Esophagus muscularis mucosa (tissue), 4 donors: ENCODE data around the gene OR2T1. TPM values are rescaled to one million over a fixed set of nuclear protein-coding genes. Genes with fewer than 3 reads are reported as not detected.

Experiments used
- DNase-seq: peaks from one replicate; pipeline ENCODE4 v3.0.0-alpha.2; 2017; ENCODE audit errors: extremely low spot score
- H3K27ac ChIP-seq, 4 donors: fragments of 200-600 bp; sonication (generic); replicated peaks in 1 of 4; 1 replicate in 3 of 4; 2 replicates in 1 of 4; pipeline ENCODE4 v1.5.1; 2016 to 2019; ENCODE audit warnings: mild to moderate bottlenecking in 1 of 4
- H3K27me3 ChIP-seq, 4 donors: fragments of 200-600 bp; sonication (generic); one replicate each; pipeline versions ENCODE4 v1.5.1 to v1.6.0; 2016 to 2019
- H3K36me3 ChIP-seq, 4 donors: fragments of 200-600 bp; sonication (generic); one replicate each; pipeline ENCODE4 v1.5.1; 2016 to 2019
- H3K4me1 ChIP-seq, 4 donors: fragments of 200-600 bp; sonication (generic); one replicate each; pipeline ENCODE4 v1.5.1; 2016 to 2019
- H3K4me3 ChIP-seq, 4 donors: fragments of 200-600 bp; sonication (generic); 1 replicate in 2 of 4; 2 replicates in 2 of 4; pipeline ENCODE4 v1.5.1; 2016 to 2019; ENCODE audit warnings: mild to moderate bottlenecking in 4 of 4, moderate library complexity in 1 of 4
- H3K9me3 ChIP-seq, 4 donors: fragments of 200-600 bp; sonication (generic); 1 replicate in 3 of 4; 2 replicates in 1 of 4; pipeline ENCODE4 v1.5.1; 2016 to 2019
- CTCF ChIP-seq, 3 experiments: fragments of 200-600 bp in 2 of 3; fragments of 450-650 bp in 1 of 3; sonication (generic) in 2 of 3; IDR thresholded peaks; one replicate each; pipeline ENCODE4 v1.5.1; 2017 to 2019; ENCODE audit warnings: antibody characterized with exemption in 3 of 3, mild to moderate bottlenecking in 2 of 3, moderate library complexity in 1 of 3
- EP300 ChIP-seq: sonication (generic); formaldehyde crosslinking; IDR thresholded peaks from one replicate; pipeline ENCODE4 v1.6.1; 2017; ENCODE audit warnings: antibody characterized with exemption
- POLR2A ChIP-seq: fragments of 450-650 bp; IDR thresholded peaks from one replicate; pipeline ENCODE4 v1.6.1; 2017; ENCODE audit warnings: antibody characterized with exemption, moderate library complexity, mild to moderate bottlenecking, low read depth
- POLR2AphosphoS5 ChIP-seq, 2 donors: sonication (generic); formaldehyde crosslinking; IDR thresholded peaks; one replicate each; pipeline ENCODE4 v1.6.1; 2017; ENCODE audit warnings: antibody characterized with exemption in 2 of 2
- WGBS: methylation state at CpG from one replicate; pipeline ENCODE4 v1.1.5; 2018; 5-methylcytosine and 5-hydroxymethylcytosine counted together
- intact Hi-C: fragments of 100-400 bp; cut with DNase I; formaldehyde crosslinking; loops from one replicate; pipeline ENCODE4 v1.15.1; 2023
- total RNA-seq, 4 donors: library from RNA; depleted of rRNA; stranded (reverse); fragments of >200 nt; gene quantifications; one replicate each; pipeline versions ENCODE4 v1.1.0 to v1.2.1, GENCODE V29; 2016

Gene OR2T1
- total RNA-seq, 4 donors from 2014 or later = not detected

DNA sequence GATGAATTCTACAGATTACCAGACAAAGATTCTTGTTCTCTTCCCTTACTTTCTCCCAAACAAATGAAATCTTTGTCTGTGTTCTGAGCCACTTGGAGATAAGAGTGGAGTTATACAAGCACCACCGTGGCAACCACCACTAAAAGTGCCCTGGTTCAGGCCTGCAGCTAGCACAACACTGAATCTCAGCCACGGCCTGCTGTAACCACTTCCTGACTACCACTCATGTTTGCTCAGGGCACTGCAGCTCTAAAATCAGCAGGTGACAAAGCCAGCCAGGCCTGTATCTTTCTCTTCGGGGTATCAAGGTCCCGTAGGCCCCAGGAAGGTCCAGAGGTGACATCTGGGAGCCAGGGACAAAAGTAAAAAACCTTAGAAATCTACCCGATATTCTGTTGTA, 30.5 kb upstream of the OR2T1 start:
- 56% methylated on average over 3 of the region's 5 CpGs for WGBS
- TF ChIP-seq POLR2A (no peak), CTCF (IDR thresholded peaks at IDR 0.05) (no peak), POLR2AphosphoS5 (IDR thresholded peaks at IDR 0.05) (no peak), EP300 (no peak)

DNA sequence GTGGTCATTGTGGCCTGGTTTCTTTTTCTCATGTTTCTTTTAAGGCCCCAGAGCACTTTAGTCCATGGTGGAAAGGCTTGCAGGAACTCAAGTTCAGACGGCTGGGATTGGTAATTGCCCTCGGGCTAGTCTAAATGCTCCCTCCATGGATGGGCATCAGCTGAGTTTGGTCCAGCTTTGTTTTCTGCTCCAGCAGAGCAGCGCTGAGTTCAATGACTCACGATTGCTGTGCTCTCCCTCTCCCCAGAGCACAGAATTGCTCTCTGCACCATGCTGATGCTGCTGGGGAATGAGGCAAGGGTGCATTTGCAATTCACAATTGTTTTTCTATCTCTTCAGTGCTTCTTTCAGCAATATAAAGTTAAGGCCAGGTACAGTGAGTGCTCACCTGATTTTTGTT, 29.1 kb upstream of the OR2T1 start:
- 64% methylated on average over 4 of the region's 4 CpGs for WGBS
- no peaks in the 10 kb centered on the region for H3K27me3 ChIP-seq
- H3K36me3 ChIP-seq = no peaks in the 10 kb centered on the region

More for the DNA sequence above, 30.5 kb upstream of the OR2T1 start:
- H3K36me3 ChIP-seq = no peaks in the 10 kb centered on the region
- H3K9me3 ChIP-seq = no peaks in the 10 kb centered on the region
- H3K27ac ChIP-seq = no peak overlapping the region
- no peaks in the 10 kb centered on the region for H3K27me3 ChIP-seq
- H3K4me1 ChIP-seq = no peaks in the 10 kb centered on the region
- H3K4me3 ChIP-seq = no peak overlapping the region
- intact Hi-C loops = no loop called here
- no peak for DNase-seq

GRCh38 chr1:248375446-248375845, 27.4 kb upstream of the OR2T1 start, which contains the start of gene OR2T6:
OR2T6 (plus strand) TSS chr1:248375746; CDS start chr1:248387609, 11,863 bp downstream.
- Histone ChIP-seq H3K36me3 (no peaks in the 10 kb centered on the region), H3K27ac (no peak within 1 kb of the TSS), H3K27me3 (no peaks in the 10 kb centered on the region), H3K9me3 (no peaks in the 10 kb centered on the region), H3K4me3 (no peak within 1 kb of the TSS), H3K4me1 (no peaks in the 10 kb centered on the region)
- no peak for DNase-seq
- TF ChIP-seq POLR2AphosphoS5 (IDR thresholded peaks at IDR 0.05) (no peak), POLR2A (no peak), CTCF (IDR thresholded peaks at IDR 0.05) (no peak), EP300 (no peak)
- intact Hi-C loops = no loop called here

More for the DNA sequence above, 29.1 kb upstream of the OR2T1 start:
- no peak for TF ChIP-seq EP300
- TF ChIP-seq CTCF (IDR thresholded peaks at IDR 0.05) = no peak
- TF ChIP-seq POLR2A = no peak
- no peak for TF ChIP-seq POLR2AphosphoS5 (IDR thresholded peaks at IDR 0.05)
- H3K4me1 ChIP-seq = no peaks in the 10 kb centered on the region
- no peaks in the 10 kb centered on the region for H3K9me3 ChIP-seq
- no peak for DNase-seq
- intact Hi-C loops = no loop called here
- no peak overlapping the region for H3K27ac ChIP-seq
- no peak overlapping the region for H3K4me3 ChIP-seq

DNA sequence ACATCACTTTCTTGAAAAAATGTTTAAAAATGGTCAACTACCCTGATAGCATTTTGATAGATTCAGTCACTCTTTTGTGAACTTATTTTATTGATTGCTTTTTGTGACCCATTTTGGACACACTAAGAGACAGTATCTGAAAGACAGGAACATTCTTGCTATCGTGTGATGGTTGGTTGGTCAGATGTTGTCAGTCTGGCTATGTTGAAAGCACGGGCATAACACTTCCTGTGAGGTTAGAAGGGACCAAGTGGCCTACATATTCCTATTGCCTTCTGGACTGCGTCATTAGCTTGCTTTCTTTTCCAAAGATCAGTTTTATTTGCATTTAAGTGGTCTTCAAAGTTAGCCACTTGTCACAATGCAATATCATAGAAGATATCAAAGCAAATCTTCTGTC, 25.9 kb upstream of the OR2T1 start:
- H3K27ac ChIP-seq = no peak overlapping the region
- DNase-seq = no peak
- H3K9me3 ChIP-seq = no peaks in the 10 kb centered on the region
- no peaks in the 10 kb centered on the region for H3K36me3 ChIP-seq
- intact Hi-C loops = no loop called here
- no peaks in the 10 kb centered on the region for H3K27me3 ChIP-seq
- H3K4me1 ChIP-seq = no peaks in the 10 kb centered on the region
- 62% methylated on average over 3 of the region's 3 CpGs for WGBS
- H3K4me3 ChIP-seq = no peak overlapping the region
- TF ChIP-seq CTCF (IDR thresholded peaks at IDR 0.05) = no peak
- no peak for TF ChIP-seq POLR2A
- TF ChIP-seq POLR2AphosphoS5 (IDR thresholded peaks at IDR 0.05) = no peak
- TF ChIP-seq EP300 = no peak

GRCh38 chr1:248380854-248381253, 22.0 kb upstream of the OR2T1 start:
- no peaks in the 10 kb centered on the region for H3K4me1 ChIP-seq
- no peak overlapping the region for H3K4me3 ChIP-seq
- H3K27ac ChIP-seq = no peak overlapping the region
- intact Hi-C loops = no loop called here
- TF ChIP-seq CTCF (IDR thresholded peaks at IDR 0.05) = no peak
- TF ChIP-seq POLR2AphosphoS5 (IDR thresholded peaks at IDR 0.05) = no peak
- no peak for TF ChIP-seq EP300
- TF ChIP-seq POLR2A = no peak
- WGBS = 82% methylated on average over 3 of the region's 3 CpGs
- H3K36me3 ChIP-seq = no peaks in the 10 kb centered on the region
- H3K27me3 ChIP-seq = peaks cover 0 to 10% (median 0%) of the 10 kb centered on the region in 4 donors
- DNase-seq = no peak
- H3K9me3 ChIP-seq = no peaks in the 10 kb centered on the region
